ENCODE measurements around the gene CSNK1E. TPM values are rescaled to one million over a fixed set of nuclear protein-coding genes. Genes with fewer than 3 reads are reported as not detected.

Gene CSNK1E
- total RNA-seq, 1 donor from 2014 or later: 106 TPM

DNA sequence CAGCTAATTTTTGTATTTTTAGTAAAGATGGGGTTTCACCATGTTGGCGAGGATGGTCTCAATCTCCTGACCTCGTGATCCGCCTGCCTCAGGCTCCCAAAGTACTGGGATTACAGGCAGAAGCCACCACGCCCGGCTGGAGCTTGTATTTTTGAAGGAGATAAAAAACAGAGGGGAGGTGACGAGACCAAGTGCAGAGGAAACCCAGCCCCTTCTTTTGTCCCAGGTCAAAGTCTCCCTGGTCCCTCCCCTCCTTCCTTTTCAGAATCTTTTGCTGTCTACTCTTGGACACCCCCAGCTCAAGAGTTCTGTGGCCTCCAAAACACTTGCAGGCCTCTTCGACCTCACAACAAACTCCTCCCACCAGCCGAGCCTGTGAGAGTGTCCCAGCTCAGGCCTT lies 32.2 kb downstream of the CSNK1E start:
- H3K9me3 Mint-ChIP-seq: no peaks in the 10 kb centered on the region
- Histone ChIP-seq H3K9ac (no peak overlapping the region), H3K27me3 (no peaks in the 10 kb centered on the region), H3K4me2 (no peak overlapping the region), H3K9me3 (ENCODE audit: low read depth) (no peaks in the 10 kb centered on the region), H3K4me1 (peaks cover 12% of the 10 kb centered on the region), H3K4me3 (no peak overlapping the region), H3K27ac (no peak overlapping the region), H4K20me1 (ENCODE audit: low read depth) (peaks cover 12% of the 10 kb centered on the region), H3K36me3 (no peaks in the 10 kb centered on the region), H3F3A (ENCODE audit: low read depth) (peaks cover 34% of the 10 kb centered on the region), H2AFZ (replicated peaks) (no peak overlapping the region), H3K79me2 (ENCODE audit: low read depth) (no peaks in the 10 kb centered on the region)
- no peak for DNase-seq (ENCODE audit: low spot score)
- no peak overlapping the region for H3K4me3 Mint-ChIP-seq
- peaks cover 22% of the 10 kb centered on the region for H3K4me1 Mint-ChIP-seq
- TF ChIP-seq EZH2phosphoT487 (IDR thresholded peaks at IDR 0.05) (no peak), CTCF (IDR thresholded peaks at IDR 0.05) (no peak), EZH2 (IDR thresholded peaks at IDR 0.05) (no peak)
- no peak overlapping the region for H3K27ac Mint-ChIP-seq
- H3K36me3 Mint-ChIP-seq: peaks cover 4% of the 10 kb centered on the region
- peaks cover 7% of the 10 kb centered on the region for H3K27me3 Mint-ChIP-seq (ENCODE audit: insufficient read depth, low read depth)

DNA sequence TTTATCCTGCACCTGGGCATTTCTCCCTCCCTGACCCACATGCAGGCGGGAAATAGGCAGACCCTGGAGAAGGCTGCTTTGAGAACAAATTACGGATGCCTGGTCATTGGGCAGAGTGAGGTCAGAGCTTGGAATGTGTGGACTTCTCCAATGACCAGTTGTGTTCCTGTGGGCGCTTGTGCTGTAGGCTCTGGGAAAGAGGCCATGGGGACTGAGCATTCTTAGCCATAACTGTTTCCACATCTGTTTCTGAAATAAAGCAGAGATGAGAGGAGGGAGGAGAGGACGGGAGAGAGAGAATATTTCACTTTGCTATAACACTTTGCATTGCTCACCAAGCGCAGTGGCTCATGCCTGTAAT lies 33.2 kb downstream of the CSNK1E start:
- peaks cover 12% of the 10 kb centered on the region for H4K20me1 ChIP-seq (ENCODE audit: low read depth)
- no peak overlapping the region for H3K4me3 Mint-ChIP-seq

GRCh38 chr22:38282397-38282796 lies 34.8 kb downstream of the CSNK1E start:
- peaks cover 21% of the 10 kb centered on the region for H3K4me1 Mint-ChIP-seq
- H4K20me1 ChIP-seq (ENCODE audit: low read depth): peaks cover 10% of the 10 kb centered on the region
- no peaks in the 10 kb centered on the region for H3K27me3 ChIP-seq
- H3K27ac Mint-ChIP-seq: no peak overlapping the region
- no peak for DNase-seq (ENCODE audit: low spot score)
- peaks cover 7% of the 10 kb centered on the region for H3K27me3 Mint-ChIP-seq (ENCODE audit: insufficient read depth, low read depth)
- TF ChIP-seq EZH2 (IDR thresholded peaks at IDR 0.05): no peak
- TF ChIP-seq EZH2phosphoT487 (IDR thresholded peaks at IDR 0.05): no peak
- no peak for TF ChIP-seq CTCF (IDR thresholded peaks at IDR 0.05)
- H3K9me3 ChIP-seq (ENCODE audit: low read depth): no peaks in the 10 kb centered on the region
- H3K36me3 Mint-ChIP-seq: no peaks in the 10 kb centered on the region
- H3K4me3 ChIP-seq: no peak overlapping the region
- no peak overlapping the region for H2AFZ ChIP-seq (replicated peaks)
- H3K9ac ChIP-seq: no peak overlapping the region
- H3K36me3 ChIP-seq: no peaks in the 10 kb centered on the region
- no peak overlapping the region for H3K4me2 ChIP-seq
- no peaks in the 10 kb centered on the region for H3K79me2 ChIP-seq (ENCODE audit: low read depth)
- no peaks in the 10 kb centered on the region for H3K9me3 Mint-ChIP-seq
- no peak overlapping the region for H3K4me3 Mint-ChIP-seq
- H3K4me1 ChIP-seq: peaks cover 12% of the 10 kb centered on the region
- peaks cover 26% of the 10 kb centered on the region for H3F3A ChIP-seq (ENCODE audit: low read depth)
- no peak overlapping the region for H3K27ac ChIP-seq

More for the DNA sequence above, 33.2 kb downstream of the CSNK1E start:
- Histone ChIP-seq H3K4me1 (peaks cover 12% of the 10 kb centered on the region), H3F3A (ENCODE audit: low read depth) (peaks cover 28% of the 10 kb centered on the region), H3K9ac (no peak overlapping the region), H3K4me2 (no peak overlapping the region), H3K4me3 (no peak overlapping the region), H3K27ac (peak overlapping the region; percentile 59), H3K36me3 (no peaks in the 10 kb centered on the region), H3K27me3 (no peaks in the 10 kb centered on the region), H3K9me3 (ENCODE audit: low read depth) (no peaks in the 10 kb centered on the region), H2AFZ (replicated peaks) (no peak overlapping the region), H3K79me2 (ENCODE audit: low read depth) (no peaks in the 10 kb centered on the region)
- Mint-ChIP-seq H3K4me1 (peaks cover 22% of the 10 kb centered on the region), H3K36me3 (peaks cover 4% of the 10 kb centered on the region), H3K27ac (no peak overlapping the region), H3K27me3 (ENCODE audit: insufficient read depth, low read depth) (peaks cover 7% of the 10 kb centered on the region), H3K9me3 (no peaks in the 10 kb centered on the region)
- TF ChIP-seq CTCF (IDR thresholded peaks at IDR 0.05) (no peak), EZH2 (IDR thresholded peaks at IDR 0.05) (no peak), EZH2phosphoT487 (IDR thresholded peaks at IDR 0.05) (no peak)
- no peak for DNase-seq (ENCODE audit: low spot score)

All from neural progenitor cell (in vitro differentiated cells).